ENCODE data around the gene MAML2. TPM values are rescaled to one million over a fixed set of nuclear protein-coding genes. Genes with fewer than 3 reads are reported as not detected.

Gene MAML2
- total RNA-seq, 1 donor from 2014 or later: 18.7 TPM

- peaks cover 12% of the 10 kb centered on the region for H3K36me3 Mint-ChIP-seq (ENCODE audit: low read depth)
Measured at GRCh38 chr11:95984072-95984471, 358.9 kb downstream of the MAML2 start.

DNA sequence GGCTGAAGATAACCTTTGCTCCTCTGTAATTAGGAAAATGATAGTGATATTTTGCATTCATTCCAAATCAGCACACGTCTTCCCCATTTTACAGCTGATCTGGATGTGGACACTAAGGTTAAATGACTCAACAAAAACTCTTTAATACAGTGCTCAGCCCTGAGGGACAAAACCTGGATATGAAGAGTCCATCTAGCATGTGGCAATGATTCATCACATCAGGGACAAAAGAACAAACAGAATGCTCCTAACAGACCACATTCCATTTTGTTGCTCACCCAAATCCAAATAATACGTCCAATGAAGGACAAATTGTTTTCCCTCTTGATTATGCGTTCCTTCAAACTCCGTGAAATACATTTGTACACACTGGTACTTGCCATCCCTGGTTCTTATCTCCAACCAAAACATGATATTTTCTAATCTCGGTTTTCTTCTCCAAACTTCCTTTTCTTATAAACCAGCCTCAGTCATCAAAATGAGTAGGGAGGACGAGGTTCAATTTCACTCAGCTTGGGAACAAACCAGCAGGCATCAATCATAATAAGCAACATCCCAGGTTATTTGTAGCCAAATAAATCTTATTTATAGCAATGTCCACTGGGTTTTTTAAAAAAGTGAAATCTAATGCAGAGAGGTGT lies 365.3 kb downstream of the MAML2 start:
- H3K36me3 Mint-ChIP-seq (ENCODE audit: low read depth): peaks cover 12% of the 10 kb centered on the region
- TF ChIP-seq, protein P1, sequence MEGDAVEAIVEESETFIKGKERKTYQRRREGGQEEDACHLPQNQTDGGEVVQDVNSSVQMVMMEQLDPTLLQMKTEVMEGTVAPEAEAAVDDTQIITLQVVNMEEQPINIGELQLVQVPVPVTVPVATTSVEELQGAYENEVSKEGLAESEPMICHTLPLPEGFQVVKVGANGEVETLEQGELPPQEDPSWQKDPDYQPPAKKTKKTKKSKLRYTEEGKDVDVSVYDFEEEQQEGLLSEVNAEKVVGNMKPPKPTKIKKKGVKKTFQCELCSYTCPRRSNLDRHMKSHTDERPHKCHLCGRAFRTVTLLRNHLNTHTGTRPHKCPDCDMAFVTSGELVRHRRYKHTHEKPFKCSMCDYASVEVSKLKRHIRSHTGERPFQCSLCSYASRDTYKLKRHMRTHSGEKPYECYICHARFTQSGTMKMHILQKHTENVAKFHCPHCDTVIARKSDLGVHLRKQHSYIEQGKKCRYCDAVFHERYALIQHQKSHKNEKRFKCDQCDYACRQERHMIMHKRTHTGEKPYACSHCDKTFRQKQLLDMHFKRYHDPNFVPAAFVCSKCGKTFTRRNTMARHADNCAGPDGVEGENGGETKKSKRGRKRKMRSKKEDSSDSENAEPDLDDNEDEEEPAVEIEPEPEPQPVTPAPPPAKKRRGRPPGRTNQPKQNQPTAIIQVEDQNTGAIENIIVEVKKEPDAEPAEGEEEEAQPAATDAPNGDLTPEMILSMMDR (conservative IDR thresholded peaks at IDR 0.05): no peak
- peaks cover 4% of the 10 kb centered on the region for H3K4me1 Mint-ChIP-seq
- no peaks in the 10 kb centered on the region for H3K27me3 Mint-ChIP-seq (ENCODE audit: low read depth)
- no peaks in the 10 kb centered on the region for H3K9me3 Mint-ChIP-seq
- no peak overlapping the region for H3K27ac Mint-ChIP-seq (ENCODE audit: unreplicated experiment)
- no peak overlapping the region for H3K4me3 Mint-ChIP-seq
- DNase-seq (ENCODE audit: low read depth, low spot score): no peak

More at GRCh38 chr11:95984072-95984471, 358.9 kb downstream of the MAML2 start:
- Mint-ChIP-seq H3K4me3 (no peak overlapping the region), H3K9me3 (no peaks in the 10 kb centered on the region), H3K27me3 (ENCODE audit: low read depth) (no peaks in the 10 kb centered on the region), H3K27ac (ENCODE audit: unreplicated experiment) (no peak overlapping the region), H3K4me1 (peaks cover 19% of the 10 kb centered on the region)
- DNase-seq (ENCODE audit: low read depth, low spot score): no peak
- TF ChIP-seq, protein P1 (conservative IDR thresholded peaks at IDR 0.05): no peak

DNA sequence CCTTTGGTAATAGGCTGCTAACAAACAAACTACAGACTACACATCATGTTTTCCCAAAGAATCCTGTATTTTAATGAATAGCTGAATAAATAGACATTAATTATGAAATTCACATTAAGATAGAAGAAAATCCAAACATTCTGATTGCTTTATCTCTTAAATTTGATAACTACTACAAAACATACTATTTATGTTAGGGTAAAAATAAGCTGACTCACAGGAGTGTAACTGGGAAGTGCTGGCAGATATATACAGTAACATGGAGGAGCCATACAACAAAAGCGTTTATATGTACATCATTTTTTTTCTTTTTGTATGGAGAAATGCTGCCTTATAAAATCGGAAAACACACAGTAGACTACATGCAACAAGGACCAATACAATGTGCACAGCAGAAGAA lies 366.4 kb downstream of the MAML2 start:
- Mint-ChIP-seq H3K27ac (ENCODE audit: unreplicated experiment) (no peak overlapping the region), H3K4me1 (peaks cover 4% of the 10 kb centered on the region), H3K4me3 (no peak overlapping the region), H3K27me3 (ENCODE audit: low read depth) (no peaks in the 10 kb centered on the region), H3K9me3 (no peaks in the 10 kb centered on the region), H3K36me3 (ENCODE audit: low read depth) (peaks cover 10% of the 10 kb centered on the region)
- DNase-seq (ENCODE audit: low read depth, low spot score): no peak
- TF ChIP-seq, protein P1 (conservative IDR thresholded peaks at IDR 0.05): no peak

DNA sequence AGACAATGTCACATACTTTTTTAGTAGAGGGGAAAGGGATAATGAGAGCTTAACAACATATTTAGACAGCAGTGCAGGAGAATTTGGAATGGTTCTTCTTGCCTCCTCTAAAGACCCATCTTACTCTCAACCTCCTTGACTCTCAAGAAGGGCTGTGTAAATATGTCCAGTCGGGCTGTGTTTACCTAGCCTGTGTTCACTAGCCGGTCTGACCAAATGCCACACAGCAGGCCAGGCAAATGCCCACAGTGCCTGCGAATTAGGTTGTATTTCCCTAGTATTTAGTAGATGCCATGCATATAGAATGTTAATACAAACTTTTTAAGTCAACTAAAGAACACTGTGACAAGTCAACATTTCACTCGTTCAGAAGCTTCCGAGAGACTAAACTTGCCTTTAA lies 367.7 kb downstream of the MAML2 start:
- Mint-ChIP-seq H3K9me3 (no peaks in the 10 kb centered on the region), H3K4me3 (no peak overlapping the region), H3K4me1 (peaks cover 4% of the 10 kb centered on the region), H3K36me3 (ENCODE audit: low read depth) (peaks cover 7% of the 10 kb centered on the region), H3K27me3 (ENCODE audit: low read depth) (no peaks in the 10 kb centered on the region), H3K27ac (ENCODE audit: unreplicated experiment) (no peak overlapping the region)
- TF ChIP-seq, protein P1 (conservative IDR thresholded peaks at IDR 0.05): no peak
- no peak for DNase-seq (ENCODE audit: low read depth, low spot score)

DNA sequence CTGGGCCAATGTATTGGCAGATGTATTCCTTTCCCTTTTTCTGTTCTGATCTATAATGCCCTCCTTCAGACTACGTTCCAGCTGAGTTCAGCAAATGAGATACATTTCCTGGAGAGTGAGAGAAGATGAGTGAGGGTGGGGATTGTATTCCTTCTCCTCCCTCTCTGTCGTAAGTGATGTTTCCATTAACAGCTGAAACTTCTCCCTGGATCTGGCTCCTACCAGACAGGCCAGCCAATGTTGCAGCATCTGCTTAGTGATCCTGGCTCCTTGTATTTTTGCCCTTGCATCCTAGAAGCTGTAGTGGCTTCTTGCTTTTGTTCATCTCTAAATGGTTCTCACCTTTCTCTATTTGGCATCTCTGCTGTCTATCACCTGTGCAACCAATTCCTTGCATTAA lies 370.9 kb downstream of the MAML2 start:
- TF ChIP-seq, protein P1 (conservative IDR thresholded peaks at IDR 0.05): no peak
- H3K4me3 Mint-ChIP-seq: no peak overlapping the region
- no peaks in the 10 kb centered on the region for H3K36me3 Mint-ChIP-seq (ENCODE audit: low read depth)

More for the DNA sequence above, 370.9 kb downstream of the MAML2 start:
- Mint-ChIP-seq H3K27me3 (ENCODE audit: low read depth) (no peaks in the 10 kb centered on the region), H3K27ac (ENCODE audit: unreplicated experiment) (no peak overlapping the region), H3K9me3 (no peaks in the 10 kb centered on the region), H3K4me1 (no peaks in the 10 kb centered on the region)
- no peak for DNase-seq (ENCODE audit: low read depth, low spot score)
